Neural cell (in vitro differentiated cells): Measurements from ENCODE around the gene NPSR1. TPM values are rescaled to one million over a fixed set of nuclear protein-coding genes. Genes with fewer than 3 reads are reported as not detected.
"Not testable (repeated sequence)": the region's sequence is repeated elsewhere in the genome, so short reads cannot be mapped to it uniquely, and the experiment has no call there.

ENCODE experiments used
- H2AFZ ChIP-seq: fragments of 200-600, 300-800 bp; sonication (generic), shearing (Covaris generic); 2 replicates; pipeline ENCODE4 v1.6.0; 2014; ENCODE audit warnings: low read depth, mild to moderate bottlenecking, antibody characterized with exemption, low read length, moderate library complexity
- H3F3A ChIP-seq: fragments of 200-600 bp; shearing (Covaris generic); 2 replicates; pipeline ENCODE4 v1.6.1; 2016; ENCODE audit warnings: mild to moderate bottlenecking, moderate library complexity, mixed read lengths, antibody characterized with exemption, low read length; ENCODE audit not compliant: insufficient read depth, poor library complexity, severe bottlenecking
- H3K27ac ChIP-seq: fragments of 200-600, 300-800 bp; sonication (generic), shearing (Covaris generic); 2 replicates; pipeline ENCODE4 v1.5.1; 2014; ENCODE audit warnings: mild to moderate bottlenecking, low read length, moderate library complexity
- H3K27me3 ChIP-seq: fragments of 300-800, 200-600 bp; sonication (generic), shearing (Covaris generic); 2 replicates; pipeline ENCODE4 v1.6.0; 2014; ENCODE audit warnings: mild to moderate bottlenecking, low read depth, low read length, moderate library complexity; ENCODE audit not compliant: insufficient read depth
- H3K36me3 ChIP-seq: fragments of 300-800, 200-600 bp; sonication (generic), shearing (Covaris generic); 2 replicates; pipeline ENCODE4 v1.5.1; 2014; ENCODE audit warnings: mild to moderate bottlenecking, antibody characterized with exemption, low read length, moderate library complexity; ENCODE audit not compliant: insufficient read depth
- H3K4me2 ChIP-seq: fragments of 300-800, 200-600 bp; sonication (generic), shearing (Covaris generic); 2 replicates; pipeline ENCODE4 v1.6.0; 2014; ENCODE audit warnings: mild to moderate bottlenecking, low read length
- H3K4me3 ChIP-seq: fragments of 300-800, 200-600 bp; sonication (generic), shearing (Covaris generic); 2 replicates; pipeline ENCODE4 v1.5.1; 2014; ENCODE audit warnings: mild to moderate bottlenecking, low read length, moderate library complexity
- H3K79me2 ChIP-seq: fragments of 200-600 bp; shearing (Covaris generic); replicated peaks from 2 replicates; pipeline ENCODE4 v1.6.0; 2014; ENCODE audit warnings: mild to moderate bottlenecking, low read length, moderate library complexity; ENCODE audit not compliant: insufficient read depth
- H3K9ac ChIP-seq: fragments of 300-800, 200-600 bp; sonication (generic), shearing (Covaris generic); 2 replicates; pipeline ENCODE4 v1.6.1; 2016; ENCODE audit warnings: mild to moderate bottlenecking, low read length, mixed read lengths
- H3K9me2 ChIP-seq: fragments of 200-600 bp; shearing (Covaris generic); 2 replicates; pipeline ENCODE4 v1.6.1; 2016; ENCODE audit warnings: mild to moderate bottlenecking, low read length, mixed read lengths; ENCODE audit not compliant: insufficient read depth
- H3K9me3 ChIP-seq: fragments of 200-600, 300-800 bp; sonication (generic), shearing (Covaris generic); 2 replicates; pipeline ENCODE4 v1.6.1; 2016; ENCODE audit warnings: mild to moderate bottlenecking, mixed run types, low read length, moderate library complexity, mixed read lengths
- H4K20me1 ChIP-seq: fragments of 200-600 bp; shearing (Covaris generic); 2 replicates; pipeline ENCODE4 v1.6.1; 2016; ENCODE audit warnings: mild to moderate bottlenecking, mixed run types; ENCODE audit not compliant: insufficient read depth
- EP300 ChIP-seq: fragments of 450-650 bp; conservative IDR thresholded peaks from 2 replicates; pipeline ENCODE4 v1.6.1; 2014; ENCODE audit warnings: antibody characterized with exemption, mild to moderate bottlenecking, moderate library complexity; ENCODE audit not compliant: poor library complexity, severe bottlenecking
- EZH2 ChIP-seq: fragments of 200-600, 300-800 bp; shearing (Covaris generic), sonication (generic); IDR thresholded peaks from 2 replicates; pipeline ENCODE4 v1.6.1; 2014; ENCODE audit warnings: antibody characterized with exemption, low read length, borderline replicate concordance, mild to moderate bottlenecking; ENCODE audit not compliant: insufficient read depth, poor library complexity, severe bottlenecking
- MXI1 ChIP-seq: fragments of 450-650 bp; conservative IDR thresholded peaks from 2 replicates; pipeline ENCODE4 v1.6.1; 2014; ENCODE audit warnings: antibody characterized with exemption, mild to moderate bottlenecking; ENCODE audit not compliant: poor library complexity, severe bottlenecking
- POLR2AphosphoS5 ChIP-seq: IDR thresholded peaks from 2 replicates; pipeline ENCODE4 v1.6.1; 2012
- RAD21 ChIP-seq: fragments of 450-650 bp; conservative IDR thresholded peaks from 2 replicates; pipeline ENCODE4 v1.6.1; 2014; ENCODE audit warnings: antibody characterized with exemption, mild to moderate bottlenecking, moderate library complexity
- SMC3 ChIP-seq: fragments of 450-650 bp; conservative IDR thresholded peaks from 2 replicates; pipeline ENCODE4 v1.6.1; 2014; ENCODE audit warnings: antibody characterized with exemption, mild to moderate bottlenecking, moderate library complexity; ENCODE audit not compliant: poor library complexity
- TAF1 ChIP-seq: IDR thresholded peaks from 2 replicates; pipeline ENCODE4 v1.6.1; 2012; ENCODE audit warnings: low read depth
- polyA plus RNA-seq: library from polyadenylated mRNA; depleted of rRNA; stranded (reverse); fragments of >200 nt; gene quantifications from 2 replicates; pipeline ENCODE4 v1.2.3, GENCODE V29; 2014
- TF ChIP-seq, protein P1 (sequence below): fragments of 450-650 bp; IDR thresholded peaks from 2 replicates; pipeline ENCODE4 v1.5.1; 2014; ENCODE audit warnings: antibody characterized with exemption, mild to moderate bottlenecking, moderate library complexity; ENCODE audit not compliant: poor library complexity, severe bottlenecking
- TF ChIP-seq, protein P2 (sequence below): IDR thresholded peaks from 2 replicates; pipeline ENCODE4 v1.6.1; 2012; ENCODE audit warnings: borderline replicate concordance

The NPSR1 gene
- polyA plus RNA-seq, 1 donor from 2014 or later = not detected

DNA sequence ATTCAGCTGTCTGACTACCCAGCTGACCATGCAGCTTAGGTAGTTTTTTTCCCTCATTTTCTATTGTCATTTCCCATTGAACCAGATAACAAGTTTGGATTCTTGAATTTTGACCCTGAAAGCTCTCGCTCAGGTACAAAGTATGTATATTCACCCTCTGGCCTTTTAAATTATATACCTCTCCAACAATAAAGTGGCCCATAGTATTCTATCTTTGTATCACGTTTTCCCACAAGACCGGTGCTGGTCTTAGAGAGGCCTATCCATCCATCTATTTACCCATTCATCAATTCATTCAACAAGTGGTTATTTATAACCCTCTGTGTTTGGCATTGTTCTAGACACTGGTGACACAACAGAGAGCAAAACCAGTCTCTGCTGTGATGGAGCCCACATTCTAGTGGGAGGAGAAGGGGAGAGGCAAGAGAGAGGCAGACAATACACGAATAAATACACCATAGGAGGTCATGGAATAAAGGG, 35.2 kb upstream of the NPSR1 start:
- Histone ChIP-seq H3K4me2 (no peak overlapping the region), H2AFZ (no peak overlapping the region), H4K20me1 (no peaks in the 10 kb centered on the region), H3K36me3 (no peaks in the 10 kb centered on the region), H3K9me3 (no peaks in the 10 kb centered on the region), H3K27ac (no peak overlapping the region), H3K9me2 (no peaks in the 10 kb centered on the region), H3K27me3 (no peaks in the 10 kb centered on the region), H3K4me3 (no peak overlapping the region), H3K79me2 (no peaks in the 10 kb centered on the region), H3K9ac (no peak overlapping the region), H3F3A (no peaks in the 10 kb centered on the region)
- TF ChIP-seq EZH2 (no peak), RAD21 (no peak), POLR2AphosphoS5 (no peak), MXI1 (no peak), SMC3 (no peak), EP300 (no peak), TAF1 (no peak)
- TF ChIP-seq, protein P1, sequence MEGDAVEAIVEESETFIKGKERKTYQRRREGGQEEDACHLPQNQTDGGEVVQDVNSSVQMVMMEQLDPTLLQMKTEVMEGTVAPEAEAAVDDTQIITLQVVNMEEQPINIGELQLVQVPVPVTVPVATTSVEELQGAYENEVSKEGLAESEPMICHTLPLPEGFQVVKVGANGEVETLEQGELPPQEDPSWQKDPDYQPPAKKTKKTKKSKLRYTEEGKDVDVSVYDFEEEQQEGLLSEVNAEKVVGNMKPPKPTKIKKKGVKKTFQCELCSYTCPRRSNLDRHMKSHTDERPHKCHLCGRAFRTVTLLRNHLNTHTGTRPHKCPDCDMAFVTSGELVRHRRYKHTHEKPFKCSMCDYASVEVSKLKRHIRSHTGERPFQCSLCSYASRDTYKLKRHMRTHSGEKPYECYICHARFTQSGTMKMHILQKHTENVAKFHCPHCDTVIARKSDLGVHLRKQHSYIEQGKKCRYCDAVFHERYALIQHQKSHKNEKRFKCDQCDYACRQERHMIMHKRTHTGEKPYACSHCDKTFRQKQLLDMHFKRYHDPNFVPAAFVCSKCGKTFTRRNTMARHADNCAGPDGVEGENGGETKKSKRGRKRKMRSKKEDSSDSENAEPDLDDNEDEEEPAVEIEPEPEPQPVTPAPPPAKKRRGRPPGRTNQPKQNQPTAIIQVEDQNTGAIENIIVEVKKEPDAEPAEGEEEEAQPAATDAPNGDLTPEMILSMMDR = no peak
- TF ChIP-seq, protein P2, sequence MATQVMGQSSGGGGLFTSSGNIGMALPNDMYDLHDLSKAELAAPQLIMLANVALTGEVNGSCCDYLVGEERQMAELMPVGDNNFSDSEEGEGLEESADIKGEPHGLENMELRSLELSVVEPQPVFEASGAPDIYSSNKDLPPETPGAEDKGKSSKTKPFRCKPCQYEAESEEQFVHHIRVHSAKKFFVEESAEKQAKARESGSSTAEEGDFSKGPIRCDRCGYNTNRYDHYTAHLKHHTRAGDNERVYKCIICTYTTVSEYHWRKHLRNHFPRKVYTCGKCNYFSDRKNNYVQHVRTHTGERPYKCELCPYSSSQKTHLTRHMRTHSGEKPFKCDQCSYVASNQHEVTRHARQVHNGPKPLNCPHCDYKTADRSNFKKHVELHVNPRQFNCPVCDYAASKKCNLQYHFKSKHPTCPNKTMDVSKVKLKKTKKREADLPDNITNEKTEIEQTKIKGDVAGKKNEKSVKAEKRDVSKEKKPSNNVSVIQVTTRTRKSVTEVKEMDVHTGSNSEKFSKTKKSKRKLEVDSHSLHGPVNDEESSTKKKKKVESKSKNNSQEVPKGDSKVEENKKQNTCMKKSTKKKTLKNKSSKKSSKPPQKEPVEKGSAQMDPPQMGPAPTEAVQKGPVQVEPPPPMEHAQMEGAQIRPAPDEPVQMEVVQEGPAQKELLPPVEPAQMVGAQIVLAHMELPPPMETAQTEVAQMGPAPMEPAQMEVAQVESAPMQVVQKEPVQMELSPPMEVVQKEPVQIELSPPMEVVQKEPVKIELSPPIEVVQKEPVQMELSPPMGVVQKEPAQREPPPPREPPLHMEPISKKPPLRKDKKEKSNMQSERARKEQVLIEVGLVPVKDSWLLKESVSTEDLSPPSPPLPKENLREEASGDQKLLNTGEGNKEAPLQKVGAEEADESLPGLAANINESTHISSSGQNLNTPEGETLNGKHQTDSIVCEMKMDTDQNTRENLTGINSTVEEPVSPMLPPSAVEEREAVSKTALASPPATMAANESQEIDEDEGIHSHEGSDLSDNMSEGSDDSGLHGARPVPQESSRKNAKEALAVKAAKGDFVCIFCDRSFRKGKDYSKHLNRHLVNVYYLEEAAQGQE = no peak

DNA sequence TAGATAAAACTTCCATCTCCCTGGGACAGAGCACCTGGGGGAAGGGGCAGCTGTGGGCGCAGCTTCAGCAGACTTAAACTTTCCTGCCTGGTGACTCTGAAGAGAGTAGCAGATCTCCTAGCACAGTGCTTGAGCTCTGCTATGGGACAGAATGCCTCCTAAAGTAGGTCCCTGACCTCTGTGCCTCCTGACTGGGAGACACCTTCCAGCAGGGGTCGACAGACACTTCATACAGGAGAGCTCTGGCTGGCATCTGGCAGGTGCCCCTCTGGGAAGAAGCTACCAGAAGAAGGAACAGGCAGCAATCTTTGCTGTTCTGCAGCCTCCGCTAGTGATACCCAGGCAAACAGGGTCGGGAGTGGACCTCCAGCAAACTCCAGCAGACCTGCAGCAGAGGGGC, 29.4 kb upstream of the NPSR1 start:
- not testable (repeated sequence) for H2AFZ ChIP-seq, H3K36me3 ChIP-seq, H3K9ac ChIP-seq, H4K20me1 ChIP-seq, H3K79me2 ChIP-seq, H3F3A ChIP-seq, H3K4me2 ChIP-seq, H3K27me3 ChIP-seq, H3K27ac ChIP-seq, H3K9me3 ChIP-seq, H3K9me2 ChIP-seq, H3K4me3 ChIP-seq

DNA sequence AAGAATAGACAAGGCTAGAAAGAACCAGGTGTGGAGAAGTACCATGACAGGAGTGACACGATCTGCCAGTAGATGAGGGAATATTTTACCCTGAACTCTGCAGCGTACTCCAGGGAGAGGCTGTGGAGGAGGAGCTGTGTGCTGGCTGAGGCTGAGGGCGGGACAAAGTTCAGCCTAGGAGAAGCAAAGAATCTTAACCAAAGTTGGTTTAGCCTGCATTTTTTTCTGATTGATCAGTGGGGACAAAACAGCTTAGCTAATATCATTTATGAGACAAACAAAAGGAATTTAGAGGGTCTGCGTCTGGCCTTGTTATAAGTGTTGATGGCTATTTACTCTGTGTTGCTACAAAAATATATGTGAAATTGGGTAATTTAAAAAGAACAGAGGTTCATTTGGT, 5.2 kb upstream of the NPSR1 start:
- Histone ChIP-seq H3K79me2 (no peaks in the 10 kb centered on the region), H3K9ac (no peak overlapping the region), H3K9me3 (peaks cover 6% of the 10 kb centered on the region), H3K36me3 (no peaks in the 10 kb centered on the region), H3K4me3 (no peak overlapping the region), H3K4me2 (no peak overlapping the region), H3F3A (no peaks in the 10 kb centered on the region), H3K27ac (no peak overlapping the region), H3K27me3 (no peaks in the 10 kb centered on the region), H4K20me1 (no peaks in the 10 kb centered on the region), H3K9me2 (no peaks in the 10 kb centered on the region), H2AFZ (no peak overlapping the region)
- TF ChIP-seq TAF1 = no peak
- no peak for TF ChIP-seq EP300
- TF ChIP-seq RAD21 = no peak
- no peak for TF ChIP-seq SMC3
- TF ChIP-seq POLR2AphosphoS5 = no peak
- TF ChIP-seq, protein P1 = no peak
- TF ChIP-seq MXI1 = no peak
